Mesothelial cell of epicardium (in vitro differentiated cells): Measurements from ENCODE around the gene MBNL1. TPM values are rescaled to one million over a fixed set of nuclear protein-coding genes. Genes with fewer than 3 reads are reported as not detected.

ENCODE experiments used
- DNase-seq, 2 experiments: peaks; one replicate each; pipeline ENCODE4 v3.0.0; 2021; ENCODE audit warnings: low spot score in 2 of 2; ENCODE audit not compliant: unreplicated experiment in 2 of 2
- H3K27ac Mint-ChIP-seq: 2 replicates; pipeline ENCODE4 v1.8.0; 2021; ENCODE audit warnings: mixed read lengths
- H3K27me3 Mint-ChIP-seq: 2 replicates; pipeline ENCODE4 v1.8.0; 2021; ENCODE audit warnings: low read depth, mixed read lengths
- H3K36me3 Mint-ChIP-seq: 2 replicates; pipeline ENCODE4 v1.8.0; 2021; ENCODE audit warnings: mixed read lengths
- H3K4me1 Mint-ChIP-seq: 2 replicates; pipeline ENCODE4 v1.8.0; 2021; ENCODE audit warnings: mixed read lengths
- H3K4me3 Mint-ChIP-seq: 2 replicates; pipeline ENCODE4 v1.8.0; 2021; ENCODE audit warnings: mild to moderate bottlenecking, moderate library complexity, mixed read lengths
- H3K9me3 Mint-ChIP-seq: 2 replicates; pipeline ENCODE4 v1.8.0; 2021; ENCODE audit warnings: mixed read lengths
- total RNA-seq: library from RNA; stranded (reverse); gene quantifications from 3 replicates; pipeline ENCODE4 v1.2.1, GENCODE V29; 2021
- TF ChIP-seq, protein P1 (sequence below): fragments of 200-600 bp; sonication (generic); IDR thresholded peaks from one replicate; pipeline ENCODE4 v1.5.0; 2021; ENCODE audit warnings: antibody characterized with exemption; ENCODE audit not compliant: unreplicated experiment

Gene MBNL1
- total RNA-seq, 1 donor from 2014 or later: 74.8 TPM

DNA sequence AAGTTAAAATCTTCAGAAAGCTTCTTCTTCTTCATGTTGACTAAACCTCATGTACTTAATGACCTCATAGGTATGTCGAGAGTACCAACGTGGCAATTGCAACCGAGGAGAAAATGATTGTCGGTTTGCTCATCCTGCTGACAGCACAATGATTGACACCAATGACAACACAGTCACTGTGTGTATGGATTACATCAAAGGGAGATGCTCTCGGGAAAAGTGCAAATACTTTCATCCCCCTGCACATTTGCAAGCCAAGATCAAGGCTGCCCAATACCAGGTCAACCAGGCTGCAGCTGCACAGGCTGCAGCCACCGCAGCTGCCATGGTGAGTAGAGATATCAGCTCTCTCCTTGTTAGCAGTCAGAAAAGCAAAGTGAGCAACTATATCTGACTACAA is 176.5 kb downstream of the MBNL1 start:
- Mint-ChIP-seq H3K9me3 (no peaks in the 10 kb centered on the region), H3K36me3 (peaks cover 2% of the 10 kb centered on the region), H3K4me3 (no peak overlapping the region), H3K27me3 (no peaks in the 10 kb centered on the region), H3K27ac (no peak overlapping the region), H3K4me1 (peaks cover 2% of the 10 kb centered on the region)
- TF ChIP-seq, protein P1, sequence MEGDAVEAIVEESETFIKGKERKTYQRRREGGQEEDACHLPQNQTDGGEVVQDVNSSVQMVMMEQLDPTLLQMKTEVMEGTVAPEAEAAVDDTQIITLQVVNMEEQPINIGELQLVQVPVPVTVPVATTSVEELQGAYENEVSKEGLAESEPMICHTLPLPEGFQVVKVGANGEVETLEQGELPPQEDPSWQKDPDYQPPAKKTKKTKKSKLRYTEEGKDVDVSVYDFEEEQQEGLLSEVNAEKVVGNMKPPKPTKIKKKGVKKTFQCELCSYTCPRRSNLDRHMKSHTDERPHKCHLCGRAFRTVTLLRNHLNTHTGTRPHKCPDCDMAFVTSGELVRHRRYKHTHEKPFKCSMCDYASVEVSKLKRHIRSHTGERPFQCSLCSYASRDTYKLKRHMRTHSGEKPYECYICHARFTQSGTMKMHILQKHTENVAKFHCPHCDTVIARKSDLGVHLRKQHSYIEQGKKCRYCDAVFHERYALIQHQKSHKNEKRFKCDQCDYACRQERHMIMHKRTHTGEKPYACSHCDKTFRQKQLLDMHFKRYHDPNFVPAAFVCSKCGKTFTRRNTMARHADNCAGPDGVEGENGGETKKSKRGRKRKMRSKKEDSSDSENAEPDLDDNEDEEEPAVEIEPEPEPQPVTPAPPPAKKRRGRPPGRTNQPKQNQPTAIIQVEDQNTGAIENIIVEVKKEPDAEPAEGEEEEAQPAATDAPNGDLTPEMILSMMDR: no peak
- no peak for DNase-seq

GRCh38 chr3:152446495-152446894 is 177.8 kb downstream of the MBNL1 start:
- DNase-seq: no peak
- TF ChIP-seq, protein P1: no peak
- Mint-ChIP-seq H3K36me3 (peaks cover 4% of the 10 kb centered on the region), H3K9me3 (no peaks in the 10 kb centered on the region), H3K27ac (no peak overlapping the region), H3K27me3 (no peaks in the 10 kb centered on the region), H3K4me3 (no peak overlapping the region), H3K4me1 (peaks cover 2% of the 10 kb centered on the region)

DNA sequence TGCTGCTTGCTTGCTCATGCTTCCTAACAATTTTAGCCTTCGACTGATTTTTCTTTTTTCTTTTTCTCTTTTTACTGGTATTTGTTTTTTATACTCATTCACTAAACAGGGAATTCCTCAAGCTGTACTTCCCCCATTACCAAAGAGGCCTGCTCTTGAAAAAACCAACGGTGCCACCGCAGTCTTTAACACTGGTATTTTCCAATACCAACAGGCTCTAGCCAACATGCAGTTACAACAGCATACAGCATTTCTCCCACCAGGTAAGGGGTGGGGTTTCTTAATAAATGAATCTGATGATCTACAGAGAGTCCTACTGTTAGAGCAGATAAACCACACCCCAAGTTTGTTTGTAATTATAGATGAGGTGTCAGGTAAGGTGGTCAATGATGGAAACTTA is 178.8 kb downstream of the MBNL1 start:
- peaks cover 6% of the 10 kb centered on the region for H3K36me3 Mint-ChIP-seq
- peaks cover 2% of the 10 kb centered on the region for H3K4me1 Mint-ChIP-seq
- H3K4me3 Mint-ChIP-seq: no peak overlapping the region
- no peak overlapping the region for H3K27ac Mint-ChIP-seq
- no peaks in the 10 kb centered on the region for H3K27me3 Mint-ChIP-seq
- no peaks in the 10 kb centered on the region for H3K9me3 Mint-ChIP-seq
- DNase-seq: no peak
- TF ChIP-seq, protein P1: no peak

DNA sequence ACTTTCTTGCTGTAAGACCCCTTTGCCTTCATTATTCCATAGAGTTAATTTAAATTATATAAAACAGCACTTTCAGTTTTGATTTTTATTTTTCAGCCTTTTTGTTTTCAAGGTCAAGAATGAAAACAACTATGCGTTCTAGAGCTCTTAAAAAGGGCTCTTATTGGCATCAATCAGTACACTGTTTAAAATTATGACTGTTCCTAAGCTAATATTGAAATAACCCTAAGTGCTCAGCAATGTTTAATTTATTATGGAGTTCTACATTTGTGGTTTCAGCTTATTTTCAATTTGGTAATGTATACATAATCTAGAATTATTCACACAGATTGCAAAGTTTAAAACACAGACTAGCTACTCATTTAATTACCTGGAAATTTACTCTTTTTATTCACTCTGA is 179.4 kb downstream of the MBNL1 start:
- TF ChIP-seq, protein P1: no peak
- Mint-ChIP-seq H3K36me3 (peaks cover 6% of the 10 kb centered on the region), H3K9me3 (no peaks in the 10 kb centered on the region), H3K27me3 (no peaks in the 10 kb centered on the region), H3K4me1 (peaks cover under 1% of the 10 kb centered on the region), H3K27ac (no peak overlapping the region), H3K4me3 (no peak overlapping the region)
- DNase-seq: no peak

DNA sequence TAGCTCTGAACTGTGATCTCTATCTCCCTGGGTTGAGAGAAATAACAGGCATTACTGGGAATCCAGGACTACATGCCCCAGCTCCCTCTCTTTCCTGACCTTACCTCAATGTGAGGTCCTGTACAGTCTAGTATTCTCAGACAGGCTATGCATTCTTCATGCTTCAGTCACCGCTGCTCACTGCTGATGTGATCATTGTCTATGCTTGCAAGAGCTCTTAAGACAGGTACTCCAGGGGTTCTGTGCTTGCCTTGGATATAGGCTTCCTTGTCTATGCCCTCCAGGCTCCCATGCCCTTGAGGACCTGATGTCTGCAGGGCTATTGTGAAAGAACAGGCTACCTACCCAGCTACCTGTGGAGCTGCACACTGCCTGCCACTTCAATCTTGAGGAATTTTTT is 183.6 kb downstream of the MBNL1 start:
- H3K27ac Mint-ChIP-seq: no peak overlapping the region
- TF ChIP-seq, protein P1: no peak
- DNase-seq: no peak
- peaks cover 4% of the 10 kb centered on the region for H3K4me1 Mint-ChIP-seq
- H3K36me3 Mint-ChIP-seq: peaks cover 10% of the 10 kb centered on the region
- H3K9me3 Mint-ChIP-seq: no peaks in the 10 kb centered on the region
- no peak overlapping the region for H3K4me3 Mint-ChIP-seq
- H3K27me3 Mint-ChIP-seq: no peaks in the 10 kb centered on the region
